HG03457 (cell line): ENCODE measurements around the gene MCF2L2.

Experiments
- ATAC-seq: cut with Tn5 transposase; IDR thresholded peaks from one replicate; pipeline ENCODE4 v1.9.1; 2021; ENCODE audit warnings: moderate number of reproducible peaks; ENCODE audit not compliant: unreplicated experiment

MCF2L2 gene

DNA sequence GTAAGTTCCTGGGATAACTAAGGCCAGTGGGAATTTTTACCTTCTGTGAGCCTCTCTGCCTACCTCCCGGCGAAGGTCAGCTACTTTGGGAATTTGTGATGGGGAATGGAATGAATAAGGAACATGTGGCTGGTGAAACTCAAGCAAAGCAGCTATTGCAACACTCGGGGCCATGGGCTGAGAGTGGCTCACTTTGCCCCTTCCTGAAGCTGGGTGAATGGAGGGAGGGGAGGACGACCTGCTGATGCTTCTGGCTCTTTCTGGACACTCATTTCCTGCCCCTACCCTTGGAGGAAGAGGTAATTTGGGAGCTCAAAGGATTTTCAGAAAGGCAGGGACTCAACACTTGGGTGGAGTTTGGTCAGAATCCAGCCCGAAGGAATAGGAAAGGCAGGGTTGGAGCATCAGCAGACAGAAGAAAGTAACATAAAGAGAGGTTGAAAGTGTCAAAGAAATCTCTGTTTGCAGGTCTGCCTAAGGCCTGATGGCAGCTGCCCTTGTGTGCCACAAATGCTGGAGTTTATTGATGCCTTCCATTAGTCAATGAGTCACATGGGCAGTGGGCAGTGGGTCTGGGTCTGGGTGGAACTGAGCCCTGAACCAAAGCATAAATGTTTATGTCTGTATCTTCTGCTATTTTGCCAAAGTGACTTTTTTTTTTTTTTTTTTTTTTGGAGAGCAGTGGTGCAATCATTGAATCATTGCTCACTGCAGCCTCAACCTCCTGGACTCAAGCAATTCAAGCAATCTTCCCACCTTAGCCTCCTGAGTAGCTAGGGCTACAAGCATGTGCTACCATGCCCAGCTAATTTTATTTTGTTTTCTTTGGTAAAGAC, 278.3 kb downstream of the MCF2L2 start:
- no peak for ATAC-seq

DNA sequence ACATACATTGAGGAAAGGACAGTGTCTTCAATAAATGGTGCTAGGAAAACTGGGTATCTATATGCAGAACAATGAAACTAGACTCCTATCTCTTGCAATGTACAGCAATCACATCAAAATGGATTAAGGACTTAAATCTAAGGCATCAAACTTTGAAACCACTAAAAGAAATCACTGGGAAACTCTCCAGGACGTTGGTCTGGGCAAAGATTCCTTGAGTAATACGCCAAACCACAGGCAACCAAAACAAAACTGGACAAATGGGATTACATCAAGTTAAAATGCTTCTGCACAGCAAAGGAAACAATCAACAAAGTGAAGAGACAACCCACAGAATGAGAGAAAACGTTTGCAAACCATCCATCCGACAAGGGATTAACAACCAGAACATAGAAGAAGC, 280.4 kb downstream of the MCF2L2 start:
- ATAC-seq, result no peak

DNA sequence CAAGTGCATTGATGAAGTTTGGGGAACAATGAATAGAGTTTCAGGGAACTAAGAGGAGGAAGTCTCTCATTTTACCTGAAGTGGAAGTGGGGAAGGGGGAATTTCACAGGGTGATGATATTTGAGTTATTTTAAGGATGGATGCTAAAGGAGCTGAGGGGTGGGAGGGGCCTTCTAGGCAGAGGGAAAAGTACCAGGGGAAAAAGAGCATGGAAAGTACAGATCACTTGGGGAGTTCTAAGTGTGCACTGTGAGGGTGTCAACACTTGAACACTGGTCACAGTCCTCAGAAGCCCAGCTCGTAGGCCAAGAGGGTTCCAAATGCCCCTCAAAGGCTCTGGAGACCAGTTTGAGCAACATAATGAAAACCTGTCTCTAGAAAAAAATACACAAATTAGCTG, 284.1 kb downstream of the MCF2L2 start:
- ATAC-seq, result no peak

DNA sequence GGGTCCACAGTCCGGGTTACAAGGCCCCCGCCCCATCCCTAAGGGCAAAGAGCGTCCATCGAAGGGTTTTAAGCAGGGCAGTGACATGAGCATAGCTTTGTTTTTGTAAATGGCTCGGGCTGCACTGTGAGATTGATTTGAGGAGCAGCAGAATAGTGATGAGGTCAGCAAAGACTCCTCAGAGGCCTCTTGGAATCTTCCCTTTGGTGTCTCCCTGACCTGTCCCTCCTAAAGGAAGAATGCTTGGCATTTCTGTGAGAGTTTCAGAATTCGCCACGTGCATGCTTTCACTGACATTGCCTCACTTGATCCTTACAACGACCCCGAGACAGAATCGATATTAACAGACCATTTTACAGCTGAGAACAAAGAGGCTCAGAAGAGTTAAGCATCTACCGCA, 286.2 kb downstream of the MCF2L2 start:
- no peak for ATAC-seq

DNA sequence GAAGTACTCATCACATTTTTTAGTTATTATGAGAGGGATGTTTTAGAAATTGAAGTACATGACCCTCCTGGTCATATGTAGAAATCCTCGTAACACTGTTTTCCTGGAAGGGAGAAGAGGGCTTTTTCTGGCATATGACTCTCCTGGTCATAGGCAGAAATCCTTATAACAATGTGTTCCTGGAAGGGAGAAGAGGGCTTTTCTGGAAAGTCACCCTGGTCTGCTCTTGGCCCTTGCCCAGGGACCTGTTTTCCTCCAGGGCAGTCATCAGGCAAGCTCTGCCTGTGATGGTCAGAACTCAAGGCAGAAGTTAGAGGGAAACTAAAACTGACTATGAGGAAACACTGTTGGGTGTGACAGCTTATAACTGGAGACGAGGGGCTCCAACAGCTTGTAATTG, 293.6 kb downstream of the MCF2L2 start:
- ATAC-seq, result no peak

DNA sequence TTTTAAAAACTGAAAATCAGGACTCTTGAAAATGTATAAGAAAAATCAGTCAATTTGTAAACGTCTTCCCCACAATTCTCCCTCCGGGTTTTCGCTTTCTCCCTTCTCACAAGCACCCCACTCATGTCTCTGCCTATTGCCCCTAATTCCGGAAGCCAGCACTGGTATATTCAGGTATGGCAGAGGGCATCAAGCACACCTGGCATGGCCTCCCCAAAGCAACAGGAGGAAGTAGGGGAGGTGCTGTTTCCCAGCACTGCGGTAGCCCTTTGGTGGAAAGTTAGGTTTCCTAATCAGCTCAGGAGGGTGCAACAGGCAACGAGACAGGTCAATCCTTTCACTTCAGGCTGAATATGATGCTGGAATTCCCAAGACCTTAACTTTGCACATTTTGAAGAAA, 296.0 kb downstream of the MCF2L2 start:
- no peak for ATAC-seq

DNA sequence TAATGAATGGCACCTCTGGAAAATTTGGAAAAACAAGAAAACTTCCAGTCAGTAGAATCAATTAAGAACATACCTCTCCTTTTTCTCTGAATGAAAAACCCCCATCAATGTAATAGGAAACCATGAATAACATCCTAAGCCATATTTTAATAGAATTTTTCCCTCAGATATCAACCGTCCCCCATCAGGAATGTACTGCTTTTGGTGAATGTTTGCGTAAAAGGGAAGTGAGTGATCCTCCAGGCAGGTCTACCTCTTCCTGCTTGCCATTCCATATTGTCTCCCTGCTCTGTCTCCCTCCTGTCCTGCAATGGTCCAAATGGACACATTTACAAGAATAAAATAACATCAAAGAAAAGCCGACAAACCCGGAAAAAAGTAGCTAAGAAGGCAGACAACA, 296.7 kb downstream of the MCF2L2 start:
- no peak for ATAC-seq

DNA sequence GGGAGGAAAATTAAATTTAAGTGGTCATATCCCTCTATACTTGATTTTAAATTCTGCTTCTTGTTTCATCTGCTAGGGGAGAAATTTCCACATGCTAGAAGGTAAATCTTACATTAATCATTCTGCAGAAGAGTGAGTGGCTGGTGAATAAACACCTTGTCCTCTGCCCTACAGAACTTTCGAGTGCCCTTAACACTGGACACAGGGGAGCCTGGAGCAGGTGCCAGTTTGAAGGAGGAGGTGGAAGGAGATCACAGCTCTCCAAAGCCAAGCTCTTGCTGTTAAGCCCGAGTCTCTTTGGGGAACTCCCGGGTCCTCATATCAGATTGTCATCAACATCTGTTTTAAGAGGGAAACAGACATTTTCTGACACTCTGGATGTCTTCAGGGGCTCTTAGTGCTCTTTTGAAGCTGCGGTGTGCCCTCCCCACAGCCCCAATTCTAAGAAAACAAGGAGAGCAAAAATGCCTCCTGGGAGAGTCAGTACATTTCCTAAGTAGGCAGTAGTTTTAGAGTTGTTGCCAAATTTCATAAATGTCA, 297.2 kb downstream of the MCF2L2 start:
- no peak for ATAC-seq

DNA sequence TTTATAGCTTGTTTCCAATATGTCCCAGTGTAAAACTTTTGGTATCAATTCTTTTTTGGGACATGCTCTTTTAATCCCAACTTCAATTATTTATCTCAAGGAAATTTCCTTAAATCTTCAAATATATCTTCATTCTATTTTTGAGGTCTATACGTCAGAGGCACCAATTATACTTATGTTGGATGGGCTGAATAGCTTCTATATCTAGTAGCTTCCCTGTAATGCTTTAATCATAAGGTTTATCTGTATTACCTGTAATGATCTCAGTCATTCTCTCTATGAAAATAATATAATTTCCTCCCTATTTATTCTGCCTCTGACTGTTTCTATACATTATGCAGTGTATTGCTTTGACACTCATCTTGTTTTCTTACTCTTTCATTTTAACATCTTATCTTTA, 299.2 kb downstream of the MCF2L2 start:
- no peak for ATAC-seq

DNA sequence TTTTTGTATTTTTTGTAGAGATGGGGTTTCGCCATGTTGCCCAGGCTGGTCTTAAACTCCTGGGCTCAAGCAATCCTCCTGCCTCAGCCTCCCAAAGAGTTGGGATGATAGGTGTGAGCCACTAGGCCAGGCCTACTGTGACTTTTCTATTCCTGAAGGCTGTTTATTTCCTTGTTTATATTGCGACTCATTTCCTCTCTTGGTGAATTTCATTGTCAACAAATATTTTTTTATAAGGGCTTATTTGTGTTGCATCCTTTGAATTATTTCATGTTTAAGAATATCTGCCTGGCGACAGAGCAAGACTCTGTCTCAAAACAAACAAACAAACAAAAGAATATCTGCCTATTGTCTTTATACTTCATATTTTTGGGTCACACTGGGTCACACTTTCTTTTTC, 299.7 kb downstream of the MCF2L2 start:
- no peak for ATAC-seq
